Ishikawa (cell line): ENCODE results near the gene CARMIL1.

Experiments
- CEBPB ChIP-seq: IDR thresholded peaks from 2 replicates; pipeline ENCODE4 v1.6.1; 2012
- CREB1 ChIP-seq: IDR thresholded peaks from 2 replicates; pipeline ENCODE4 v1.6.1; 2012; ENCODE audit warnings: low read depth
- EGR1 ChIP-seq: IDR thresholded peaks from 2 replicates; pipeline ENCODE4 v1.6.1; 2012
- EP300 ChIP-seq: IDR thresholded peaks from 2 replicates; pipeline ENCODE4 v1.6.1; 2012; ENCODE audit warnings: borderline replicate concordance
- FOXM1 ChIP-seq: IDR thresholded peaks from 2 replicates; pipeline ENCODE4 v1.6.1; 2012; ENCODE audit warnings: low read depth, borderline replicate concordance
- MAX ChIP-seq: IDR thresholded peaks from 2 replicates; pipeline ENCODE4 v1.6.1; 2012
- NFIC ChIP-seq: IDR thresholded peaks from 2 replicates; pipeline ENCODE4 v1.6.1; 2012
- RAD21 ChIP-seq: IDR thresholded peaks from 2 replicates; pipeline ENCODE4 v1.6.1; 2012; ENCODE audit warnings: low read depth
- REST ChIP-seq: IDR thresholded peaks from 2 replicates; pipeline ENCODE4 v1.6.1; 2012; ENCODE audit warnings: low read depth, mild to moderate bottlenecking
- TAF1 ChIP-seq: IDR thresholded peaks from 2 replicates; pipeline ENCODE4 v1.6.1; 2012; ENCODE audit warnings: low read depth, mild to moderate bottlenecking
- TCF12 ChIP-seq: IDR thresholded peaks from 2 replicates; pipeline ENCODE4 v1.6.1; 2012; ENCODE audit warnings: low read depth
- TEAD4 ChIP-seq: IDR thresholded peaks from 2 replicates; pipeline ENCODE4 v1.6.1; 2012
- YY1 ChIP-seq: IDR thresholded peaks from 2 replicates; pipeline ENCODE4 v1.6.1; 2012; ENCODE audit warnings: low read depth
- ZBTB7A ChIP-seq: IDR thresholded peaks from 2 replicates; pipeline ENCODE4 v1.6.1; 2012; ENCODE audit warnings: low read depth
- TF ChIP-seq, protein P1 (sequence below): IDR thresholded peaks from 2 replicates; pipeline ENCODE4 v1.6.1; 2012

Gene CARMIL1

DNA sequence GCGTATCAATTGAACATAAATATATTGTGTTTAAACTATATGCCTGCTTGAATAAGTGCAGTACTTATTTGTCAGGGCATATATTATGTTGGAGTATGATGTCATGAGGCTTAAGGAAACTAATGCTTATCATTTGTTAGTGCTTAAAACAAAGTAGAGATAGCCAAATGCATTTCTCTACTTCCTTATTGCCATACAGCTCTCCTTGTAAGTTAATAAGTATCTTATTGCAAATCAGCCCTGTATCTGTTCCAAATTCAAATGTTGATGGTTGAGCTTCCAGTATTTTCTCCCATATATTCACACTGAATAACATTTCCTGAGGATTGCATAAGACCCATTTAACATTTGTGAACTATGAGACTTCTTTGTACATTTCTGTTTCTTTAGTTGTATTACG, 57.8 kb downstream of the CARMIL1 start:
- no peak for TF ChIP-seq TCF12
- TF ChIP-seq EP300: no peak
- TF ChIP-seq ZBTB7A: no peak
- TF ChIP-seq CREB1: no peak
- TF ChIP-seq RAD21: no peak

DNA sequence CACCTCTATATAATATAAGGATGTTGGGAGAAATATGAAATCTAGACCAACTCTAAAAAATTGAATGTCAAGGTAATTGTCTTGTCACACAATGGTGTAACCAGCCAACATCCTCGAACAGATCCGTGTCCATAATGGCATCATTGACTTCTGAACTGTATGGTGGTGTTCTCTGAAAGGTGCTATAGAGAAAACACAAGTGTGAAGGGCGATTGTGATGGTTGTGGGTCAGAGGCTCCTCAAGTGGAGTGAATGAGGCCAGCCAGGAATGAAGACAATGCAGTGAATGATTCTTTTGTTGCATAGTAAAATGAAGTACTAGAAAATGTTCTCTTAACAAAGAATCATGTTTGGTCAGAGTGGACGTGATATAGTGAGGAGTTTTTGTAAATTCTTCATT, 58.3 kb downstream of the CARMIL1 start:
- TF ChIP-seq RAD21: no peak
- TF ChIP-seq ZBTB7A: no peak
- no peak for TF ChIP-seq NFIC
- no peak for TF ChIP-seq TAF1
- no peak for TF ChIP-seq TCF12
- no peak for TF ChIP-seq REST
- TF ChIP-seq MAX: no peak
- TF ChIP-seq, protein P1, sequence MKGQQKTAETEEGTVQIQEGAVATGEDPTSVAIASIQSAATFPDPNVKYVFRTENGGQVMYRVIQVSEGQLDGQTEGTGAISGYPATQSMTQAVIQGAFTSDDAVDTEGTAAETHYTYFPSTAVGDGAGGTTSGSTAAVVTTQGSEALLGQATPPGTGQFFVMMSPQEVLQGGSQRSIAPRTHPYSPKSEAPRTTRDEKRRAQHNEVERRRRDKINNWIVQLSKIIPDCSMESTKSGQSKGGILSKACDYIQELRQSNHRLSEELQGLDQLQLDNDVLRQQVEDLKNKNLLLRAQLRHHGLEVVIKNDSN: no peak
- no peak for TF ChIP-seq CEBPB
- no peak for TF ChIP-seq EP300
- no peak for TF ChIP-seq CREB1
- TF ChIP-seq YY1: no peak
- no peak for TF ChIP-seq FOXM1
- no peak for TF ChIP-seq EGR1
- TF ChIP-seq TEAD4: no peak

GRCh38 chr6:25340431-25341202, 61.4 kb downstream of the CARMIL1 start:
- TF ChIP-seq REST (no peak), TEAD4 (no peak), EGR1 (no peak), MAX (no peak), TAF1 (no peak), FOXM1 (no peak), RAD21 (no peak), EP300 (no peak), TCF12 (no peak), NFIC (no peak), CEBPB (no peak), CREB1 (no peak), YY1 (no peak), ZBTB7A (no peak)
- TF ChIP-seq, protein P1: no peak

GRCh38 chr6:25341203-25341552, 62.0 kb downstream of the CARMIL1 start:
- no peak for TF ChIP-seq NFIC
- TF ChIP-seq, protein P1: no peak

DNA sequence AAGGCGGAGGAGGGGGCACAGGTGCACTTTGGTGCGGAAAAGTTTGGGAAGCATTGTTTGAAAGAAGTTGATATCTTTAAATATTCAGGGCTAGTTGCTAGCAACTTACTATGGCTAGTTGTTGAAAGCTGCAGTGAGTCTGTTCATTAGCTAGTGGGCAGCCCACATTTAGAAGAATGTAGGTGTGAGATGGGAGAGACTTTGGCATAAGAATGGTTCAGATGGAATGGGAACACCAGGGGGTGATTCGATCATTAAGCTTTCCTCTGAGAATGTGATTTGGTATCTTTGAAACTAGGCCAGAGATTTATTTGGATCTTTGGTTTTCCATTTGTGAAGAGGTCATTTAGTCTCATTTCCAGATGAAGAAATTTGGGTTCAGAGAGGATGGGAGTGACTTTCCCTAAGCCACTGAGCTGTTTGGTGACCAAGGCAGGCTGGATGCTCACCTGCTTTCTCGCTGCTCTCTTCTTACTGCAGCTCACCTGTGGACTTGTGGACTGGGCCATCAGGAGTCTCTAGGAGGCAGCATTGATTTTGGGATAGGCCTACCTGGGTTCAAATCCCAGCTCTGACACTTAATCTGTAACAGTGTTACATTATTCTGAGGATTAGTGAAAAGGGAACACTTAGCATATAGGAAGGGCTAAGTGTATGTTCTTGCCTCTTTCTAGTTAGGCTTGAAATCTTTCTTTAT, 62.9 kb downstream of the CARMIL1 start:
- TF ChIP-seq ZBTB7A (no peak), EP300 (no peak), YY1 (no peak)

GRCh38 chr6:25342802-25343201, 63.6 kb downstream of the CARMIL1 start:
- TF ChIP-seq REST (no peak), TCF12 (no peak), NFIC (no peak), CEBPB (no peak), TAF1 (no peak), YY1 (no peak), FOXM1 (no peak), EGR1 (no peak), EP300 (no peak), TEAD4 (no peak), CREB1 (no peak), RAD21 (no peak), ZBTB7A (no peak), MAX (no peak)
- TF ChIP-seq, protein P1: no peak
